Suprapubic skin (tissue), 3 donors: Measurements from ENCODE around the gene FAF1.

Experiments
- POLR2AphosphoS5 ChIP-seq, 3 donors: sonication (generic); formaldehyde crosslinking; IDR thresholded peaks; one replicate each; pipeline ENCODE4 v1.6.1; 2017; ENCODE audit warnings: antibody characterized with exemption in 3 of 3
- TF ChIP-seq, protein P1 (sequence below), 2 donors: fragments of 200-600 bp in 1 of 2; fragments of 450-650 bp in 1 of 2; sonication (generic) in 1 of 2; IDR thresholded peaks; one replicate each; pipeline ENCODE4 v1.5.1; 2016 to 2019; ENCODE audit warnings: antibody characterized with exemption in 2 of 2, mild to moderate bottlenecking in 1 of 2, moderate library complexity in 1 of 2

DNA sequence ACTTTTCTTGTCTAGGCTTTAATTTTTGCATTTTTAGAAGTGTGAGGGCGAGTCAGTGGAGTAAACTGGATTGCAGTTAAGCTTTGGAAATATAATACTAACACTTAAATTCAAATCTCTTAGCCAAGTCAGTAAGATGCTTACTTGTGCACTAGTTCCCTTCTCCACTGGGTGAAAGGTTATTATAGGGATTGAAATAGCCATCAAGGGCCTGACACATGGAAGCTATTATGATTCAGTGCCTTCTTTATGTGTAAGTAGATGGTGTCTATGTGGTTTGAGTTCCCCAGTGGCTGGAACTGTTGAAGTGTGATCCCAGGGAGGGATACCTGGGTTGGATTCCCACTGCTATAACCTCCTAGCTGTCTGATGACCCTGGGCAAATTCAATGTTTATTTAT, 512.1 kb downstream of the FAF1 start:
- TF ChIP-seq, protein P1, sequence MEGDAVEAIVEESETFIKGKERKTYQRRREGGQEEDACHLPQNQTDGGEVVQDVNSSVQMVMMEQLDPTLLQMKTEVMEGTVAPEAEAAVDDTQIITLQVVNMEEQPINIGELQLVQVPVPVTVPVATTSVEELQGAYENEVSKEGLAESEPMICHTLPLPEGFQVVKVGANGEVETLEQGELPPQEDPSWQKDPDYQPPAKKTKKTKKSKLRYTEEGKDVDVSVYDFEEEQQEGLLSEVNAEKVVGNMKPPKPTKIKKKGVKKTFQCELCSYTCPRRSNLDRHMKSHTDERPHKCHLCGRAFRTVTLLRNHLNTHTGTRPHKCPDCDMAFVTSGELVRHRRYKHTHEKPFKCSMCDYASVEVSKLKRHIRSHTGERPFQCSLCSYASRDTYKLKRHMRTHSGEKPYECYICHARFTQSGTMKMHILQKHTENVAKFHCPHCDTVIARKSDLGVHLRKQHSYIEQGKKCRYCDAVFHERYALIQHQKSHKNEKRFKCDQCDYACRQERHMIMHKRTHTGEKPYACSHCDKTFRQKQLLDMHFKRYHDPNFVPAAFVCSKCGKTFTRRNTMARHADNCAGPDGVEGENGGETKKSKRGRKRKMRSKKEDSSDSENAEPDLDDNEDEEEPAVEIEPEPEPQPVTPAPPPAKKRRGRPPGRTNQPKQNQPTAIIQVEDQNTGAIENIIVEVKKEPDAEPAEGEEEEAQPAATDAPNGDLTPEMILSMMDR (IDR thresholded peaks at IDR 0.05), result no peak
- no peak for TF ChIP-seq POLR2AphosphoS5 (IDR thresholded peaks at IDR 0.05)
